EL (cell line): ENCODE measurements around the gene HPS1.

Source experiments
- DNase-seq: peaks from one replicate; pipeline ENCODE4 v3.0.0-alpha.2; 2016

Gene HPS1

DNA sequence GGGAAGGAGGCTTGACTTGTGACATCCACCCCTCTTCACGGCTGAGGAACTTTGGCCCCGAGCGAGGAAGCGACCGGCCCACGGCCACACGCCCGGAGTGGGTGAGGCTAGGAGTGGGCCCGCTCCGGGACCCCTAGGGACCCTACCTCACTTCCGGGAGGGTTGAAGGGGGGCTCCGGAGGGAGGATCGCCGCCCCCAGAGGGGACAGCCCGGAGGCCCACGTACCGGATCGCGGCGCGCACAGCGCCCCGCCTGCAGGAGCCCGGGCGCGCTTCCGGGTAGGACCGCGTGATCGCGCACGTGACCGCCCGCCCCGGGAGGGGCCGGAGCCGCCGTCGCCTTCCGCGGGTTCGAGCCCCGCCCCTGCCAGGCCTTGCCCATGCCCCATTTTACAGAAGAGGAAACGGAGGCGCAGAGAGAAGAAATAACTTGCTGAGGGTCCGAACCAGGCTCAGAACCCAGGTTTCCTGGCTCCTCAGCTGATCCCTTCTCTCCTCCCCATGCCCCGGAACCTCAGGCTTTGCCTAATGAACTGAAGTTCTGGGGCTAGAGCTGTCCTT, at the start of gene HPS1:
TSS of gene HPS1 (minus strand) at position 275 of the 561 bp plus-strand sequence. CDS start 3,695 bp downstream, outside the sequence.
- DNase-seq: peak; percentile 73

DNA sequence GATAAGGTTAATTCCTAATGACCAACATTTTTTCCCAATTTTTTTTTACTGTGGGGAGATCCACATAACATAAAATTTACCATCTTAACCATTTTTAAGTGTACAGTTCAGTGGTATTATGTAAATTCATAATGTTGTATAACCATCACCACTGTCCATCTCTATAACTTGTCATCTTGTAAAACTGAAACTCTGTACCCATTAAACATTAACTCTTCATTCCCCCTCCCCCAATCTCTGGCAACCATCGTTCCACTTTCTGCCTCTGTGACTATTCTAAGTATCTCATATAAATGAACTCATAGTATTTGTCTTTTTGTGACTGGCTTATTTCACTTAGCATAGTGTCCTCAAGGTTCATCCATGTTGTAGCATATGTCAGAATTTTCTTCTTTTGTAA, 46.0 kb upstream of the HPS1 start:
- no peak for DNase-seq

DNA sequence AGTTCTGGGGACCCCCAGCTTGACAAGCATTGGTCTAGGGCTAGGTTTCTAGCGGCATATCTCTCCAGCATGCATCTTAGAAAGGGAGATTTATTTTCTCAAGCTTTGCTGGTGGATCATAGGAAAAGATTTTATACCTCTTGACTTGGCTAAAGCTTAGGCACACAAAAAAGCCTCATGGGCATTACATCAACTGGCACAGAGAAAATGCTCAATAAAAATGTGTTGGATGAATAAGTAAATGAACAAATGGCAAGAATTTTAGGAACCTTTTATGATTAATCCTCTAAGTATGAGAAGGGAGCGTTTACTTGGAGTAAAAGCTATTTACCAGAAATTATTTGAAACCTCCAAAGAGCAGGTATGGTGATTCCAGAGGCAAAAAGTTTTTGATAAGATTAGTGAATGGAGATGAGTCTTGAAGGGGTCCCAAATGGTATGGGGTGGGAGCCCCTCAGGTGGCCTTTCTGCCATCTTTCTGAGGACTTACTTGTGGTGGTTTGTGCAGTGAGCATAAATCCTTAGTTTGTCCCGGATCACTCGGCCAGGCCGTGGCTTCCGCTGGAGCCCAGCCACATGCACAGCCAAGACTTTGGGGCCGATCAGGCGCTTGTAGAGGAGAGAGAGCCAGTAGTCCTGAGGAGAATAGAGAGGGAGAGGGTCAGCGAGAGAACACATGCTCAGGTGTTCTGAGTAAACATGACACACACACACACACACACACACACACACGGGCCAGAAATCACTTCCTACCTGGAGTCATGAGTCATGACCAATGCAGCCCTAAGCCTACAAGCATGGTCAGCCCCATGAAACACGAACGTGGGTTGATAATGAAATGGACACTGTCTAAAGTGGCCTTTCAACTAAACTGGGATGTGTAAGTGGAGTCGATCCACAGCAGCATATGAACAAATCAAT, 43.1 kb upstream of the HPS1 start:
- DNase-seq: no peak

DNA sequence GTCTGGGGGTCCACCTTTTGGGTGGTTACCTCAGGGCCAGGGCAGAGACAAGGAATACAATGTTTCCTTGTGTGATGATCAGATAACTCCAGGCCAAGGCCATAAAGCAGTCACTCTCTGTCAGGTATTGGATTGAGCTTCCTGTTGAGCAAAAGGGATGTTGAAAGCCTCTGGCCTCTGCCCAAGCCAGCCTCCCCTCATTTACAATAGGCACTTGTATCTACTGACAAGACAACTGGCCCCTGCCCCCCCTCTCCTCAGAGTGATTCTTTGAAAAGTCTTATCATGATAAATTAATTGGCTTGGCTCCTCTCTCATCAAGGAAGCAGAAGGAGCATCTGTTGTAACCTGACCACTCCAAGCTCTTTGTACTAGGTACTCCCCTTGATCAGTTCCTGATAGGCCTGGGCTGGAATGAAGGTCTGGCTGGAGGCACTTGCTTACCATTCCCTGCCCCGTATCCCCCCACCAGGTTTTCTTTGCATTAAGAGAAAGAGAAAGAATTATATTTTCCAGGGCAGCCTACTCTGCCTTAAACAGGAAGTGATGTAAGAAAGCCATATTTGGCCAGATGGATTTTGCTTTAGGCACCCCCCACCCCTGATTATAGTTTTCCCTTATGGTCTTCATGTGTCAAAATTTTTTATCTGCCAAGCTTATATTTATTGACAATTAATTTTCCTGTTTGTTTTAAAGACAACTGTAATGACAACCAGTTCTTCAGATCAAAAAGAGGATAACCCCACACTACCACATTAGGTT, 42.1 kb upstream of the HPS1 start:
- no peak for DNase-seq

DNA sequence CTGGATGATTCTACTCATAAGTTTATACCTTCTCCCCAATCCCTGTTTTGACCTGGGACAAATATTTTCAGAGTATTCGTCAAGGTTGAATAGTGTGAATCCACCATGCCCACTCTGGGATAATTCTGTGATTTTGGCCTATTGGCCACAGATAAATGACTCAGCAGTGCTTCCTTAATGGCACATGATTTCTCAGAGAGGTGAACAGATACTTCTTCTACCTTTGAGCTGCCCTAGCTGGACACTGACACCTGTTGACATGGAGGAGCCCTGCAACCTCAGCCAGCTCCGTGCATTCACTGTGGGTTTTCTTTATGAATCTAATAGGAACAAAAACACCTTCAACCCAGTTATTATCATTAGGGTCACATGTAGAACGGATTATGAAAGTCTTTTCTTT, 40.9 kb upstream of the HPS1 start:
- no peak for DNase-seq

DNA sequence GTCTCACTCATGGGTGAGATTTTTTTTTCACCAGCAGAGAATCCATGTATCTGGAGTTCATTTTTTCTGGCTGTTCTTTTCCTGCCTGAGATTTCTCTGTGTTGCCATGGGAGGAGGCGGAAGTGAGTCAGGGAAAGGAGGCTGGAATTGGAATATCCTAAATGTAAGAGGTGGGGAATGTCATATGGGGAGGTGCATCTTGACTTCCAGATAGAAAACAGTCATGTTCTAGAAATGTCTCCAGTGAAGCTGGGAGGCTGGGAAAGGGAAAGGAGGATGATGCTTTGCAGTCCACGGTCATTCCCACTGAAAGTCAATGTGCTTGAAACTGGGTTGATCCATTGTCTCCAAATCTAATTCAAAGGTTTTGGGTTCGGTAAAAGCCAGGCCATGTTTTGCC, 39.7 kb upstream of the HPS1 start:
- peak; percentile 89 for DNase-seq

DNA sequence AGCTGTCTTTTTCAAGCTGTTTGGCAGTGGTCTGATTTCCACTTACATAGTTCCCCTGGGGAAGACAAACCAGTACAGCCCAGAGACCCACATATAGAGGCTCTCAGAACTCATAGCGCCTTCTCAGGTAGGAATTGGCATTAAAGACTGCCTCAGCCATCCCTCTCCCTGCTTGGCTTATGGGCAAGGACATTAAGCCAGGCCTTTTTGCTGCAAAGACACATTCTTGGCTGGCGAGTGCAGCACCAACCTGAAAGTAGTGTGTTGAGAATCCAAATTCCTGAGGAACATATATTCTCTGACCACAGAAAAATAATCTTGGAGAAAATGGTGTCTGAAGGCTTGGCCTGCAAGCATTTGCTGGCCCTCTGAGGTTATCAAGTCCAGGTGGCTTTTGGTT, 39.2 kb upstream of the HPS1 start:
- peak; percentile 50 for DNase-seq

DNA sequence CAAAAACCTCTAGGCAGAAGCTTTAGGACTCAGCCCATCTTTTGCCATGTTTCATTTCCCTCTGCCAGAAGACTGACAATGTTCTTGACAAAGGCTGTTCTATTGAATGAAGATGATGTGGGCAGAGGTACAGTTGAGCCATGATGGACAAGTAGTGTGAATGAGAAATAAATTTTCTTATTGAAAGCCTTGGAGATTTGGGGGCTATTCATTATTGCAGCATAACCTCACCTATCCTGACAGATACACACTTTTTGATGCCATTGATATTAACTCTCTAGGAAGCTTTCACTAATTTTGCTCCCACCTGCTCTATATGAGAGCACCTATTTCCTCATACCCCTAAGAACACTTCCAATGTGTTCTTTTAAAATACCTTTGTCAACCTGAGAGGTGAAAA, 36.9 kb upstream of the HPS1 start:
- DNase-seq: no peak

DNA sequence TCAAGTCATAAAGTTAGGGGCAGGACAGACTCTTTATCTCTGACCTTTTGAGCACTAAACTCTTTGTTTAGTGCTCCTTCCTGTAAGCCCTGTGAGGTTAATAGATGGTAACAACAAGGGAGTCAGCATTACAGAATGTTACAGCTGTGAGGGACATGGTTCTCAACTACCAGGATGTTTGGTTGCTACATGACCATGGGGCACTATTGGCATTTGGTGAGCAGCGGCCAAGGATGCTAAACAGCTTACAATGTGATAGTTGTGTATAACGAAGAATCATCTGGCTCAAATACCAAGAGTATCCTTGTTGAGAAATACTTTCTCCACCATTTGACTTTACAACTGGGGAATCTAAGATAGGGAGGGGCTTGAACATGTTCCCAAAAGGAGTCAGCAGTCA, 35.4 kb upstream of the HPS1 start:
- no peak for DNase-seq

DNA sequence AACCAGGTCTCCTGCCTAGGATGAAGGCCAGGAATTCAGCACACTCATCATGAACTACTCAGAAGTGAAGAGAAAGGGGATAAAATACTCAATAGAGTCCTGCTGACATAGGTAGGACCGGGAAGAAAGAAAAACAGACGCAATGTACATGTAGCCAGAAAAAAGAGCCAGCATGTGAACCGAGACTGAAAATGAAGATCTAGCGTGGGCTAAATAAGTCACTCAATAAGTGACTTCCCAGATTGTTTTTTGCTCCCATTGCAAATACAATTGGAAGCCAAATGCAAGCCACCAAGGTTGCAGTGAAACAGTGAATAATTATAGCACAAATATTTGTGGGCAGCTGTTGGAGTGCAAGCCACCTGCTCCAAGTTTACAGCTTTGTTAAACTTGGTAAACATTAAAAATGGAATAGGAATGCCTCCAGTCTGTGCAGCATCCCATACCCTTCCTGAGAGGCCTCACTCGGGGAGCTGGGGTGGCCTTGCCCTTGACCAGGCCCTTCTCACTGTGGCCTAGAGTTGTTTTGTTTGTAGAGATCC, 34.7 kb upstream of the HPS1 start:
- no peak for DNase-seq

DNA sequence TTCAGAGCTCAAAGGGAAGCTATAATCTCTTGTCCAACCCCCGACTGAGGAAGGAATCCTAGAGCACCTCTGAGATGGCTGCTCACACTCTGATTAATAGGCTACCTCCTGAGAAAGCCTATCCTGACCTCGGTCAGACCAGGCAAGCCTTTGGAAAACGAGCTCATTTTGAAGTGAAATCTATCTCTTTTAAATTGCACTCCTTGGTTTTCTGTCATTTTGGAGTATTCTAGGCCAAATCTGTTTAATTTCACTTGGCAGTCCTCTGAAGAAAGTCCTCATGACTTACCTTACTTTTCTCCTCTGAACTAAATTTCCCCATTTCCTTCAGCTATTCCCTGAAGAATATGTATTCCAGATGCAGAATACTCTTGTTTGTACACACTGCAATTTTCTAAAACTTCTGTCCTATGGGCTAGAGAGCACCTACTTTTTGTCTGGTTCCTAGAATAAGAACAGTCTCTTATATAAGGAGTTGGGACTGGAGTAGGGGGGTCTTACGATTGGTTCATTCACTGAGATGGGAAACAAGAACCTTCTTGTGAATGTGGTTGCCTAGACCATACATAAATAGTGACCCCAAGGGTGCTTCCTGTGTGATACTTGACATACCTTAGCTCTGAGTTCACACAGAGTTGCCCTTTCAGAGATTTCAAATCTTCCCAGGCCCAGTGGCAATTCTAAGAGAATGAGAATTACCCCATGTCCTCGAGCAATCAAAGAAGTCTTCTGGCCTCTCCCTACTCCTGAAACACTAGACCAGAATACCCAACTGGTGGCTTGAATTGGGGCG, 31.9 kb upstream of the HPS1 start:
- DNase-seq: peak; percentile 58

DNA sequence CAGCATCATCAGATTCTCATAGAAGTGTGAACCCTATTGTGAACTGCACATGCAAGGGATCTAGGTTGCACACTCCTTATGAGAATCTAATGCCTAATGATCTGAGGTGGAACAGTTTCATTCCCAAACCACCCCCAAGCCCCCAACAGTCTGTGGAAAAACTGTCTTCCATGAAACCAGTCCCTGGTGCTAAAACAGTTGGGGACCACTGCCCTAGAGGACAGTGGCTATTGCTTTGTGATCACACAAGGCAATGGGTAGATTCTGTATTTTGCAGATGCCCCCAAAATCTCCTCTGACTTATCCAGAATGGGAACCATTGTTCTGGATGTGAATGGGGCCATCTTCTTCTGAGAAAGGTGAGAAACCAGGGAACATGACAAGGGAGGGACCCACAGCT, 31.1 kb upstream of the HPS1 start:
- DNase-seq: no peak

DNA sequence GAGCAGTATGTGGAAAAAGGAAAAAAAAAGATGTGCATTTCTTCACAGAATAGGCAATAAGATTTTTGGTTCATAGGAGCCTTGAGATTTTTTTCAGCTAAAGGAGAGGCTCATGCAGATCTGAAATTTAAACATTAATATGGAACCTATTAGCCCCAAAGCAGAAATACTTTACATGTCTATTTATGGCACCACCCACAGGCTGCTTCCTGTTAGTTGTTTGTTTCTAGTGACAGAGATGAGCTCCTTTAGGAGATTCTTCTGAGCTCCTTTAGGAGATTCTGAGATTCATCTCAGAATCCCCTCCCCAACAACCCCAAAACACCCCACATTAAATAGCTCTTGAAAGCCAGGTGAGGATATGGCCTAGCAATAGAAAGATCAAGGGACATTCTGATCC, 27.9 kb upstream of the HPS1 start:
- no peak for DNase-seq

DNA sequence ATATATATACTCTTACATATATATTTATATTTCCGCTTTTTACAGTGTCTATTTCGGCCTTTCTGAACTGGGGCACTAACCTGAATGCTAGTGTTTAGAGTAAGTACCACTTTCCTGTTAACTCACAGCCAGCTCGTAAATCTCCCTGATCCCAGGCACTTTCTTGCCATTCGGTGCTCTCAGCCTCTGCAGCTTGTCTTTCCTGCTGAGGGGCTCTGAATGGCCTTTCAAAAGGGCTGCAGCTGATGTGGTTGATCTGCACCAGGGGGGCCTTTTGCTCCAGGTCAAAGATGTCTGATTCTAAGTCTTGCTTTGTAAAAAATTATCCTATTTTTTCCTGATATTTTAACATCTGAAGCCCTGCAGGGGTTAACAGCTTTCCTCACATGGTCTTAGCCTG, 25.5 kb upstream of the HPS1 start:
- no peak for DNase-seq

DNA sequence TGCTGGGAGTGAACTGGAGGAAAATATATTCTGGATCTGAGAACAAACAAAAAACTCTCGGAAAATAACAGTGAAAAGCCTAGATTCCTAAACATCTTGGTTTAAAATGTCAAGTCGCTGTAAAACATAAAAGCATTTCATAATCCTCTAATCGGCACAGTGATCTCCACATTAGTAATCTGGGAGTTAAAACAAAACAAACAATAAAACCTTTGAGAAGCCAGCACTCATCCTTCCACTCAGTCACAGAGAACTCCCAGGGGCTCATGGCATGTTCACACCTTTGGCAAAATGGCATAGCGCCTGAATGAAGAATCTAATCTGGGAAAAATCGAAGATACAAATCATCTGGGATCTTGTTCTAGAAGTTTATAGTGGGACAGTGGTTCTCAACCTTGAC, 24.1 kb upstream of the HPS1 start:
- DNase-seq: no peak

DNA sequence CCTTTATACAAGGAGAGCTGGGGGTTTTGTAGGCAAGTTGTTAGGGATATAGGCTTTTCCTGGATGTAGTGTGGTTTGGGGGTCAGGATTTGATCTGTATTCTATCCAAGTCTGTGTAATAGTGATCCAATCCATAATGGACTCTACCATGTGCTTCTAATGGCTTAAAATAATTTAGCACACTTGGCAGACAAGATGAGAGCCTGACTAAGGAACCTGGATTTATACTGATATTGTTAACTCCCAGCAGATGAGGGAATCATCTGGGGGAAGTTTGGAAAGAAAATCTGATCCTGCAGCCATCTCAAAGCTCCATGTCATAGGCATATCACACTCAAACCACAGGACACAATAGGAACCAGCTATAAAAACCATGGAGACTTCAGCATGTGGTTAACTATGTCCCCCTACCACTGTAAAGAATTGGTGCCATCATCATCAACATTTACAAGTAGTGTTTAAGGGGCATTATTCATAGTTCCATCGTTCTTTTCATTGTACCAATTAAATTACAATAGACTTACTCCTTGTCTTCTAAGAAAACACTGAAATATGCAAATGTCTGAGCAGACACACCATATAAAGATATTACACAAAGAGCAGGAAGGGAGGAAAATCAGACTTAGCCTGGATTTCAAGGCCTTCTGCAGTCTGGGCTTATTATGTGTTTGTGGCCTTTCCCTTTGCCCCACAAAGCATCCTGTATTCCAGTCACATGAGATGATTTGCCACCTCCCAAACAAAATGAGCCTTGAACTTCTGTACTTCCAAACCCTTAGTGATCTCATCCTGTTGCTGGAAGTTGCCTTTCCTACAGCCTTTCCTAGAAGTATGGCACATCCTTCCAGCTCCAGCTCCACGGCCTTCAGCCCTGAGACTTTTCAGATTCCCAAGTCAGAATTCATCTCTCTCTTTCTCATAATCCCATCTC, 22.5 kb upstream of the HPS1 start:
- DNase-seq: no peak

DNA sequence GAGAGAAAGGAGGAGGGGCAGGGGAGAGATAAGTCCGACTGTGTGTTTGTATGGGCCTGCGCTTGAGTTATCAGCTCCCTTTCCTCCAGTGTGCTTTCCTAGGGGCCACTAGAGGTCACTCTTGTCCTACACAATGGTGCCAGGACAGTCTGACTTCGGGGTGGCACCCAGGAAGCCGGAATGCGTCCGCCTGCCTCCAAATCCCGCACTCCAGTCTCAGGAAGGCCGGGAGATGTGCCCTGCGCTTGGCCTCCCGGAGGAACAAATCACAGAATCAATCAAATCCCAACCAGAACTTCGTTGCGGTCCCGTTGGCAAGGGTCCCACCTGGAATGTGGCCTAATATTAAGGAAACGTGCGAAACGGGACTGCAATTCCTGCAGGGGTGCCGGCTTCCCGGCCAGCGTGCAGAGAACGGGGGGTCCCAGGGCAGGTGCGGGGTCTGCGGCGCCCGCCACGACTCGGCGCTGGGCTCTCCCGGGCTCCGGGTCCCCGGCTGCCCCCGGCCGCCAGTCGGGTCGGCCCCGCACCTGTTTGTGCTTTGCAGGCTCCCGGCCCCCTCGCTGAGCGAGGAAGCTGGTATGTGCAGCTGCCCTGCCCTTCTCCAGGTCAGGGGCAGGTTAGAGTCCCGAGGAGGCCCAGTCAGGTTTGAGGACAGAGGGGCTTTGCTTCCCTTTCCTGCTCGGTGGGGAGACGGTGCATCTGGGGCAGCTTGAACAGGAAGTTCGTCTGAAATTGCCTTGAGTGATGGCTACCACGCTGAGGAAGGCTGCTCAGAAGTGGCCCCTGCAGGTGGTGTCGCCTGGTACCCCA, 21.0 kb upstream of the HPS1 start:
- DNase-seq: peak; percentile 86

DNA sequence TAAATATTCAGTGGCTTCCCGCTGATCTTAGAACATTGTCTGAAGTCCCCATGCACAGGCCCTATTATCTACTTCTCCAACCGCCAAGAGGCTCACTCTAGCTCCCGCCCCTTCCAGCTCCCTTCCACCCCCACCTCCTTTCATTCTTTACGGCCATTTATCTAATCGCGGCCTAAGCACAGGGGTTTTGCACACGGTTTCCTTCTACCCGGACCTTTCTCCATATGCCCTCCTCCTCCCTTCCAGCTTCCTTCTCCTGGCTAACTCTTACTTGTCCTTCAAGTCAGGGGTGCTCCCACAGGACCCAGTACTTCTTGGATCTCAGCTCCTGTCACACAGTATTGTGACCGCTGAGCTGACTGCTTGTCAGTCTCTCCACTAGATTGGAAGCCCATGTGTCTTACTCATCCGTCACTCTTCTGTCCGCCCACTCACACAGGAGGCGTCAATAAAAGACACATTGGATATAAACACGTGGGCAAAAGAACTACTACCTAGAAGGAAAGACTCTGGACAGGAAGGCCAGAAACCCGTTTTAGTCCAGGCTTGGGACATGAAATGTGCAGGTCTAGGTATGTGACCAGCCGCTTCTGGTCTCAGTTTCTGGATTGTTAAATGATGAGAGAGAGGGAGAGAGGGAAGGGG, 20.2 kb upstream of the HPS1 start:
- DNase-seq: no peak

DNA sequence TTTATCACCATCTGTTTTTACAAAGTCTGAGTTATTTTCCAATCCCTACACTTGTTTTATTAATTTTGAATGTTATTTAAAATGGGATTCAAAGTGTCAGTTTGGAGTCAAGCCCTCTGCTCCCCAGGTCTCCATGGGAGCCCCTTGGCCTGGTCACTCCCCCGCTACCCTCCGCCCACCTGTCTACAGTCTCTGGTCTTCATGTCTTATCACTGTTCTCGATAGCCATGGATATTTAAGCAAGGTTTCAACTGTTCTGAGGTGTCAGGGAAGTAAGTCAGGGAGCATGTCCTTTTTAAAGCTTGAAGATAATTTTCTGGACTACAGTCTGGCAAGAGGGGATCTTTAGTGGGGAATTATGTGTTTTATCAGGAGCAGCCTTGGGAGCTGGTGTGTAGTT, 19.1 kb upstream of the HPS1 start:
- DNase-seq: no peak
